ES-I3 (cell line): ENCODE data around the gene TMTC3.

ENCODE experiments used
- H3K36me3 ChIP-seq: 2 replicates; pipeline ENCODE4 v1.6.1; 2013; ENCODE audit warnings: mild to moderate bottlenecking, low read length, control low read depth, moderate library complexity; ENCODE audit not compliant: insufficient read depth
- H3K4me1 ChIP-seq: 2 replicates; pipeline ENCODE4 v1.6.1; 2013; ENCODE audit warnings: mild to moderate bottlenecking, control low read depth, low read length; ENCODE audit not compliant: insufficient read depth
- H3K9ac ChIP-seq: 2 replicates; pipeline ENCODE4 v1.6.1; 2013; ENCODE audit warnings: low read depth, mild to moderate bottlenecking, low read length, moderate library complexity
- H3K9me3 ChIP-seq: 2 replicates; pipeline ENCODE4 v1.6.1; 2013; ENCODE audit warnings: mild to moderate bottlenecking, low read length, moderate library complexity; ENCODE audit not compliant: control insufficient read depth, insufficient read depth

TMTC3 gene

GRCh38 chr12:88144546-88145468 is 2.7 kb downstream of the TMTC3 start:
- Histone ChIP-seq H3K9me3 (no peaks in the 10 kb centered on the region), H3K4me1 (peaks cover 29% of the 10 kb centered on the region), H3K9ac (no peak overlapping the region; the same call in 1 of the 2 replicates), H3K36me3 (no peaks in the 10 kb centered on the region)

- H3K4me1 ChIP-seq = peaks cover 29% of the 10 kb centered on the region
- H3K36me3 ChIP-seq = no peaks in the 10 kb centered on the region
- H3K9me3 ChIP-seq = no peaks in the 10 kb centered on the region
- H3K9ac ChIP-seq = no peak overlapping the region
These were observed 3.7 kb downstream of the TMTC3 start for GRCh38 chr12:88145567-88146505.

- Histone ChIP-seq H3K9me3 (no peaks in the 10 kb centered on the region), H3K4me1 (peaks cover 13% of the 10 kb centered on the region), H3K36me3 (no peaks in the 10 kb centered on the region), H3K9ac (no peak overlapping the region)
These were observed 8.0 kb downstream of the TMTC3 start for GRCh38 chr12:88150063-88150462.

GRCh38 chr12:88153959-88154358 is 11.9 kb downstream of the TMTC3 start:
- Histone ChIP-seq H3K4me1 (peaks cover 13% of the 10 kb centered on the region), H3K36me3 (no peaks in the 10 kb centered on the region), H3K9ac (no peak overlapping the region), H3K9me3 (no peaks in the 10 kb centered on the region)

- H3K36me3 ChIP-seq = no peaks in the 10 kb centered on the region
- peaks cover 16% of the 10 kb centered on the region for H3K4me1 ChIP-seq
- H3K9me3 ChIP-seq = no peaks in the 10 kb centered on the region
These were observed 14.1 kb downstream of the TMTC3 start for GRCh38 chr12:88156075-88156654.

GRCh38 chr12:88163371-88163770 is 21.3 kb downstream of the TMTC3 start:
- no peak overlapping the region for H3K9ac ChIP-seq
- H3K4me1 ChIP-seq = peaks cover 4% of the 10 kb centered on the region; the same call in 1 of the 2 replicates
- H3K36me3 ChIP-seq = no peaks in the 10 kb centered on the region
- H3K9me3 ChIP-seq = no peaks in the 10 kb centered on the region

More at GRCh38 chr12:88156075-88156654, 14.1 kb downstream of the TMTC3 start:
- H3K9ac ChIP-seq = no peak overlapping the region

GRCh38 chr12:88166179-88166578 is 24.1 kb downstream of the TMTC3 start:
- Histone ChIP-seq H3K9ac (no peak overlapping the region), H3K4me1 (peaks cover 1% of the 10 kb centered on the region; the same call in 1 of the 2 replicates), H3K36me3 (no peaks in the 10 kb centered on the region), H3K9me3 (no peaks in the 10 kb centered on the region)

GRCh38 chr12:88167384-88167783 is 25.3 kb downstream of the TMTC3 start:
- Histone ChIP-seq H3K9ac (no peak overlapping the region), H3K36me3 (no peaks in the 10 kb centered on the region), H3K4me1 (no peaks in the 10 kb centered on the region), H3K9me3 (no peaks in the 10 kb centered on the region)

- Histone ChIP-seq H3K9ac (no peak overlapping the region), H3K9me3 (no peaks in the 10 kb centered on the region), H3K4me1 (no peaks in the 10 kb centered on the region), H3K36me3 (no peaks in the 10 kb centered on the region)
These were observed 30.8 kb downstream of the TMTC3 start for GRCh38 chr12:88172844-88173407.

- H3K4me1 ChIP-seq = no peaks in the 10 kb centered on the region
- H3K9ac ChIP-seq = no peak overlapping the region
- H3K9me3 ChIP-seq = no peaks in the 10 kb centered on the region
- H3K36me3 ChIP-seq = peaks cover 9% of the 10 kb centered on the region
These were observed 33.4 kb downstream of the TMTC3 start for GRCh38 chr12:88175544-88175943.

- Histone ChIP-seq H3K9ac (no peak overlapping the region), H3K4me1 (no peaks in the 10 kb centered on the region), H3K9me3 (no peaks in the 10 kb centered on the region), H3K36me3 (peaks cover 16% of the 10 kb centered on the region)
These were observed 37.4 kb downstream of the TMTC3 start for GRCh38 chr12:88179436-88180014.

GRCh38 chr12:88181881-88182280 is 39.8 kb downstream of the TMTC3 start:
- H3K36me3 ChIP-seq = peaks cover 16% of the 10 kb centered on the region
- H3K9me3 ChIP-seq = no peaks in the 10 kb centered on the region
- H3K4me1 ChIP-seq = no peaks in the 10 kb centered on the region
- no peak overlapping the region for H3K9ac ChIP-seq

GRCh38 chr12:88182416-88182815 is 40.3 kb downstream of the TMTC3 start:
- Histone ChIP-seq H3K9me3 (no peaks in the 10 kb centered on the region), H3K4me1 (no peaks in the 10 kb centered on the region), H3K36me3 (peaks cover 16% of the 10 kb centered on the region), H3K9ac (no peak overlapping the region)

GRCh38 chr12:88184196-88184595 is 42.1 kb downstream of the TMTC3 start:
- Histone ChIP-seq H3K9me3 (no peaks in the 10 kb centered on the region), H3K36me3 (peaks cover 16% of the 10 kb centered on the region), H3K4me1 (no peaks in the 10 kb centered on the region), H3K9ac (no peak overlapping the region)
